HPDE6-E6E7 (cell line): ENCODE results near the gene TEKT3.

Experiments used
- DNase-seq: peaks from one replicate; pipeline ENCODE4 v3.0.0; 2011; ENCODE audit warnings: missing footprints; ENCODE audit errors: extremely low spot score

Gene TEKT3

GRCh38 chr17:15266325-15267125, 74.9 kb downstream of the TEKT3 start:
- DNase-seq = no peak

GRCh38 chr17:15265131-15265530, 76.3 kb downstream of the TEKT3 start, which contains the start of gene PMP22:
PMP22 (minus strand) TSS chr17:15265326; CDS start chr17:15260727, 4,599 bp downstream.
- DNase-seq = no peak

- DNase-seq = no peak
Observed at GRCh38 chr17:15264542-15264941, 76.9 kb downstream of the TEKT3 start.

- no peak for DNase-seq
Observed at GRCh38 chr17:15263680-15264079, 77.7 kb downstream of the TEKT3 start.

GRCh38 chr17:15263206-15263579, 78.2 kb downstream of the TEKT3 start:
- DNase-seq = no peak

- no peak for DNase-seq
Observed at GRCh38 chr17:15262291-15263205, 78.8 kb downstream of the TEKT3 start.

GRCh38 chr17:15261802-15262290, 79.6 kb downstream of the TEKT3 start:
- no peak for DNase-seq

- DNase-seq = no peak
Observed at GRCh38 chr17:15261258-15261801, 80.1 kb downstream of the TEKT3 start.

GRCh38 chr17:15260376-15261257, 80.8 kb downstream of the TEKT3 start:
- peak; percentile 59 for DNase-seq

GRCh38 chr17:15257796-15258512, 83.4 kb downstream of the TEKT3 start:
- DNase-seq = no peak

GRCh38 chr17:15257258-15257788, 84.1 kb downstream of the TEKT3 start:
- peak; percentile 36 for DNase-seq

GRCh38 chr17:15256689-15257088, 84.7 kb downstream of the TEKT3 start:
- DNase-seq = no peak

- no peak for DNase-seq
Observed at GRCh38 chr17:15255713-15256454, 85.5 kb downstream of the TEKT3 start.
